ENCODE measurements around the gene EIF4EBP2.

EIF4EBP2 gene

GRCh38 chr10:70461397-70462348, 57.7 kb downstream of the EIF4EBP2 start:
- DNase-seq (ENCODE audit: low read depth) = peak; percentile 36

- no peak for DNase-seq (ENCODE audit: low read depth)
Observed at GRCh38 chr10:70462349-70462984, 58.5 kb downstream of the EIF4EBP2 start.

GRCh38 chr10:70465278-70465677, 61.3 kb downstream of the EIF4EBP2 start:
- DNase-seq (ENCODE audit: low read depth) = no peak

GRCh38 chr10:70465832-70466231, 61.9 kb downstream of the EIF4EBP2 start:
- DNase-seq (ENCODE audit: low read depth) = no peak

GRCh38 chr10:70466951-70467350, 63.0 kb downstream of the EIF4EBP2 start:
- no peak for DNase-seq (ENCODE audit: low read depth)

- DNase-seq (ENCODE audit: low read depth) = no peak
Observed at GRCh38 chr10:70472799-70473454, 69.0 kb downstream of the EIF4EBP2 start.

GRCh38 chr10:70474780-70475179, 70.8 kb downstream of the EIF4EBP2 start:
- no peak for DNase-seq (ENCODE audit: low read depth)

GRCh38 chr10:70475661-70476060, 71.7 kb downstream of the EIF4EBP2 start:
- DNase-seq (ENCODE audit: low read depth) = no peak

GRCh38 chr10:70476249-70477035, 72.5 kb downstream of the EIF4EBP2 start:
- DNase-seq (ENCODE audit: low read depth) = no peak

GRCh38 chr10:70477661-70478162, 73.8 kb downstream of the EIF4EBP2 start:
- DNase-seq (ENCODE audit: low read depth) = peak; percentile 65
